ENCODE data around the gene KRTAP10-7.
"Not testable (repeated sequence)": the region's sequence is repeated elsewhere in the genome, so short reads cannot be mapped to it uniquely, and the experiment has no call there.

KRTAP10-7 gene

GRCh38 chr21:44628707-44629391, 28.5 kb downstream of the KRTAP10-7 start:
- DNase-seq (ENCODE audit: extremely low read depth in 1 of 2, low read depth in 1 of 2), result no peak

- no peak for DNase-seq (ENCODE audit: extremely low read depth in 1 of 2, low read depth in 1 of 2)
These were observed 30.0 kb downstream of the KRTAP10-7 start for GRCh38 chr21:44630440-44630839.

- DNase-seq (ENCODE audit: extremely low read depth in 1 of 2, low read depth in 1 of 2), result no peak
These were observed 31.7 kb downstream of the KRTAP10-7 start for GRCh38 chr21:44632067-44632466.

- DNase-seq (ENCODE audit: extremely low read depth in 1 of 2, low read depth in 1 of 2), result no peak
These were observed 36.0 kb downstream of the KRTAP10-7 start for GRCh38 chr21:44636209-44637017.

- no peak for DNase-seq (ENCODE audit: extremely low read depth in 1 of 2, low read depth in 1 of 2)
These were observed 36.8 kb downstream of the KRTAP10-7 start, which contains the start of gene KRTAP10-10 for GRCh38 chr21:44637018-44637850. Gene KRTAP10-10 (plus strand): TSS chr21:44637356. CDS start chr21:44637418, 62 bp downstream.

GRCh38 chr21:44637851-44638348, 37.5 kb downstream of the KRTAP10-7 start:
- DNase-seq (ENCODE audit: extremely low read depth in 1 of 2, low read depth in 1 of 2), result not testable (repeated sequence)

GRCh38 chr21:44638506-44639330, 38.3 kb downstream of the KRTAP10-7 start:
- not testable (repeated sequence) for DNase-seq (ENCODE audit: extremely low read depth in 1 of 2, low read depth in 1 of 2)

GRCh38 chr21:44639331-44639655, 38.9 kb downstream of the KRTAP10-7 start:
- DNase-seq (ENCODE audit: extremely low read depth in 1 of 2, low read depth in 1 of 2), result no peak

GRCh38 chr21:44640761-44641160, 40.4 kb downstream of the KRTAP10-7 start:
- no peak for DNase-seq (ENCODE audit: extremely low read depth in 1 of 2, low read depth in 1 of 2)

- no peak for DNase-seq (ENCODE audit: extremely low read depth in 1 of 2, low read depth in 1 of 2)
These were observed 43.4 kb downstream of the KRTAP10-7 start for GRCh38 chr21:44643741-44644310.

GRCh38 chr21:44644878-44645277, 44.5 kb downstream of the KRTAP10-7 start:
- DNase-seq (ENCODE audit: extremely low read depth in 1 of 2, low read depth in 1 of 2), result no peak

- DNase-seq (ENCODE audit: extremely low read depth in 1 of 2, low read depth in 1 of 2), result not testable (repeated sequence)
These were observed 46.2 kb downstream of the KRTAP10-7 start, which contains the start of gene KRTAP10-11 for GRCh38 chr21:44646366-44647221. Gene KRTAP10-11 (plus strand): TSS chr21:44646414. CDS start chr21:44646459, 45 bp downstream.

- DNase-seq (ENCODE audit: extremely low read depth in 1 of 2, low read depth in 1 of 2), result no peak
These were observed 46.8 kb downstream of the KRTAP10-7 start for GRCh38 chr21:44647222-44647552.

GRCh38 chr21:44648557-44649311, 48.3 kb downstream of the KRTAP10-7 start:
- DNase-seq (ENCODE audit: extremely low read depth in 1 of 2, low read depth in 1 of 2), result no peak

GRCh38 chr21:44649521-44650100, 49.2 kb downstream of the KRTAP10-7 start:
- DNase-seq (ENCODE audit: extremely low read depth in 1 of 2, low read depth in 1 of 2), result no peak

GRCh38 chr21:44650265-44650972, 50.0 kb downstream of the KRTAP10-7 start:
- no peak for DNase-seq (ENCODE audit: extremely low read depth in 1 of 2, low read depth in 1 of 2)

- no peak for DNase-seq (ENCODE audit: extremely low read depth in 1 of 2, low read depth in 1 of 2)
These were observed 50.7 kb downstream of the KRTAP10-7 start for GRCh38 chr21:44650973-44651675.

Measured in activated CD8-positive, alpha-beta memory T cell treated with anti-CD3 and anti-CD28 coated beads for 1 hour (primary cell).